Measurements from ENCODE around the gene PTPN5. TPM values are rescaled to one million over a fixed set of nuclear protein-coding genes. Genes with fewer than 3 reads are reported as not detected.

The PTPN5 gene
- total RNA-seq, 4 donors from 2014 or later, result 0.15 to 1.7 (median 1.3) TPM; not detected in 1

- Histone ChIP-seq H3K27ac (peak overlapping the region; percentile 58), H3K9me3 (no peaks in the 10 kb centered on the region), H3K4me1 (peaks cover 20% of the 10 kb centered on the region), H3K27me3 (no peaks in the 10 kb centered on the region), H3K4me3 (peak overlapping the region; percentile 65), H3K36me3 (no peaks in the 10 kb centered on the region)
- no peak for TF ChIP-seq CTCF (IDR thresholded peaks at IDR 0.05)
- no peak for TF ChIP-seq EP300 (IDR thresholded peaks at IDR 0.05)
- TF ChIP-seq POLR2AphosphoS5 (IDR thresholded peaks at IDR 0.05), result no peak
- TF ChIP-seq POLR2A (IDR thresholded peaks at IDR 0.05), result no peak
- peak; percentile 90 to 93 for DNase-seq (ENCODE audit: low spot score in 2 of 2)
- 5% methylated on average over 40 of the region's 41 CpGs for WGBS
These were observed 70.6 kb downstream of the PTPN5 start for GRCh38 chr11:18720808-18721560.

- no peak for TF ChIP-seq POLR2A (IDR thresholded peaks at IDR 0.05)
- DNase-seq (ENCODE audit: low spot score in 2 of 2), result no peak
- no peaks in the 10 kb centered on the region for H3K9me3 ChIP-seq
- no peak overlapping the region for H3K27ac ChIP-seq
- no peaks in the 10 kb centered on the region for H3K27me3 ChIP-seq
- WGBS, result 58% methylated on average over 5 of the region's 5 CpGs
- H3K36me3 ChIP-seq, result no peaks in the 10 kb centered on the region
- peak overlapping the region; percentile 65 for H3K4me3 ChIP-seq
- H3K4me1 ChIP-seq, result peaks cover 20% of the 10 kb centered on the region
These were observed 71.3 kb downstream of the PTPN5 start for GRCh38 chr11:18720091-18720807.

- WGBS, result 76% methylated on average over 7 of the region's 7 CpGs
- DNase-seq (ENCODE audit: low spot score in 2 of 2), result no peak
- Histone ChIP-seq H3K27ac (no peak overlapping the region), H3K27me3 (no peaks in the 10 kb centered on the region), H3K4me3 (no peak overlapping the region), H3K9me3 (no peaks in the 10 kb centered on the region), H3K36me3 (no peaks in the 10 kb centered on the region), H3K4me1 (no peaks in the 10 kb centered on the region)
- no peak for TF ChIP-seq EP300 (IDR thresholded peaks at IDR 0.05)
- TF ChIP-seq POLR2A (IDR thresholded peaks at IDR 0.05), result no peak
- TF ChIP-seq POLR2AphosphoS5 (IDR thresholded peaks at IDR 0.05), result no peak
- no peak for TF ChIP-seq CTCF (IDR thresholded peaks at IDR 0.05)
These were observed 76.1 kb downstream of the PTPN5 start for GRCh38 chr11:18715476-18715875.

GRCh38 chr11:18714443-18714780 is 77.2 kb downstream of the PTPN5 start:
- H3K4me3 ChIP-seq, result no peak overlapping the region
- H3K27ac ChIP-seq, result no peak overlapping the region
- H3K4me1 ChIP-seq, result no peaks in the 10 kb centered on the region
- no peak for TF ChIP-seq EP300 (IDR thresholded peaks at IDR 0.05)
- TF ChIP-seq POLR2AphosphoS5 (IDR thresholded peaks at IDR 0.05), result no peak
- no peak for TF ChIP-seq CTCF (IDR thresholded peaks at IDR 0.05)
- TF ChIP-seq POLR2A (IDR thresholded peaks at IDR 0.05), result no peak
- no peaks in the 10 kb centered on the region for H3K36me3 ChIP-seq
- H3K27me3 ChIP-seq, result no peaks in the 10 kb centered on the region
- no peak for DNase-seq (ENCODE audit: low spot score in 2 of 2)
- 87% methylated on average over 10 of the region's 10 CpGs for WGBS
- no peaks in the 10 kb centered on the region for H3K9me3 ChIP-seq

GRCh38 chr11:18713646-18714442 is 77.8 kb downstream of the PTPN5 start:
- no peak for TF ChIP-seq EP300 (IDR thresholded peaks at IDR 0.05)
- TF ChIP-seq POLR2A (IDR thresholded peaks at IDR 0.05), result no peak
- TF ChIP-seq POLR2AphosphoS5 (IDR thresholded peaks at IDR 0.05), result no peak
- no peak for TF ChIP-seq CTCF (IDR thresholded peaks at IDR 0.05)
- DNase-seq (ENCODE audit: low spot score in 2 of 2), result no peak

More at GRCh38 chr11:18713646-18714442, 77.8 kb downstream of the PTPN5 start:
- Histone ChIP-seq H3K4me3 (no peak overlapping the region), H3K27me3 (no peaks in the 10 kb centered on the region), H3K27ac (no peak overlapping the region), H3K36me3 (no peaks in the 10 kb centered on the region), H3K4me1 (no peaks in the 10 kb centered on the region), H3K9me3 (no peaks in the 10 kb centered on the region)
- 86% methylated on average over 10 of the region's 26 CpGs for WGBS
